Lung (tissue), 12 donors: ENCODE data around the gene RGS12. TPM values are rescaled to one million over a fixed set of nuclear protein-coding genes. Genes with fewer than 3 reads are reported as not detected.

Experiments used
- ATAC-seq: fragments of 200-7000 bp; cut with Tn5 transposase; one replicate; pipeline ENCODE4 v1.9.1; 2020; ENCODE audit warnings: moderate number of reproducible peaks; ENCODE audit not compliant: insufficient read depth, low FRiP score
- DNase-seq, 3 donors: peaks; one replicate each; pipeline ENCODE4 v3.0.0-alpha.2; 2013 to 2017
- H3K27ac ChIP-seq, 2 donors: one replicate each; pipeline ENCODE4 v1.5.1; 2013; ENCODE audit warnings: mild to moderate bottlenecking in 2 of 2, moderate library complexity in 2 of 2, control low read depth in 1 of 2, inconsistent platforms in 1 of 2, low read depth in 1 of 2, low read length in 1 of 2
- H3K27me3 ChIP-seq, 3 donors: one replicate each; pipeline ENCODE4 v1.5.1; 2013; ENCODE audit warnings: low read length in 2 of 3; ENCODE audit not compliant: control insufficient read depth in 3 of 3, insufficient read depth in 3 of 3
- H3K36me3 ChIP-seq, 4 donors: one replicate each; pipeline ENCODE4 v1.5.1; 2013; ENCODE audit warnings: low read length in 4 of 4, mild to moderate bottlenecking in 1 of 4, moderate library complexity in 1 of 4; ENCODE audit not compliant: control insufficient read depth in 4 of 4, insufficient read depth in 4 of 4
- H3K4me1 ChIP-seq, 5 donors: one replicate each; pipeline ENCODE4 v1.5.1; 2013; ENCODE audit warnings: low read length in 5 of 5, mild to moderate bottlenecking in 2 of 5, moderate library complexity in 1 of 5; ENCODE audit not compliant: control insufficient read depth in 5 of 5, insufficient read depth in 5 of 5
- H3K4me3 ChIP-seq: one replicate; pipeline ENCODE4 v1.5.1; 2013; ENCODE audit warnings: mild to moderate bottlenecking, control low read depth, moderate library complexity
- H3K9ac ChIP-seq, 2 donors: one replicate each; pipeline ENCODE4 v1.5.1; 2013; ENCODE audit warnings: low read length in 2 of 2, control low read depth in 1 of 2; ENCODE audit not compliant: insufficient read depth in 1 of 2
- H3K9me3 ChIP-seq, 4 donors: one replicate each; pipeline ENCODE4 v1.5.1; 2013; ENCODE audit warnings: low read length in 3 of 4, mild to moderate bottlenecking in 1 of 4, moderate library complexity in 1 of 4; ENCODE audit not compliant: control insufficient read depth in 4 of 4, insufficient read depth in 3 of 4
- WGBS, 2 donors: extraction: QIAGEN DNeasy Blood & Tissue Kit; methylation state at CpG; one replicate each; pipeline ENCODE4 v1.1.7; 2013; 5-methylcytosine and 5-hydroxymethylcytosine counted together
- polyA plus RNA-seq, 2 donors: library from polyadenylated mRNA; stranded (reverse); fragments of 200-250 nt; gene quantifications; one replicate each; pipeline ENCODE4 v1.2.1, GENCODE V29; 2013
- total RNA-seq, 2 donors: library from RNA; depleted of rRNA in 1 of 2; stranded (reverse); fragments of >200 nt in 1 of 2; gene quantifications; one replicate each; pipeline ENCODE4 v1.2.1, GENCODE V29; 2014 to 2021
- TF ChIP-seq, protein P1 (sequence below): IDR thresholded peaks from 2 replicates; pipeline ENCODE4 v1.5.1; 2012; ENCODE audit warnings: mild to moderate bottlenecking; ENCODE audit errors: control extremely low read depth, extremely low read depth
- donor health status: control.
- donor health status: control.
- donor health status: Bipolar disorder and iron deficiency.
- donor health status: healthy.
- donor health status: DM: yes; HTN: yes; CAD: no.

The RGS12 gene
- total and polyA plus RNA-seq, 4 donors = 15.4 to 76.6 (median 44.9) TPM

DNA sequence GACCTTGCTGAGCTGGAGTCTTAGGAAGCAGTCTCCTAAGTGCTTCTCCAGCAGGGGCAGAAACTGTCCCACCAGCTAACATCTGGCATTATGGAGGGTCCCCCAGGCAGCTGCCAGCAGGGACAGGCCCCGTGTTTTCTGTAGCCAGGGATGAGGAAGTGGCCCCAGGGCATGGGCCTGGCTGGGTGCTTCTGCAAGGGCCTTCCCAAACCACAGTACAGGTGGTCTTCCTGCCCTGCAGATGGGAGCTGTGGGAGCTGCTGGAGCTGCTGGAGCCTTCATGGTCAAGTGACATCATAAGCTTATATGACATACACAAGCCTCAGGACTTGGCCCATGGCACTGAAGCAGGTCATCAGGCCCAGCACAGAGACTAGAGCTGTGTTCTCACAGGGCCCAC lies 48.8 kb upstream of the RGS12 start:
- DNase-seq (no peak), ATAC-seq (no peak)
- 28 to 63% methylated on average over 1 of the region's 1 CpG for WGBS, 2 donors
- peaks cover 0 to 13% (median 7%) of the 10 kb centered on the region in 5 donors for H3K4me1 ChIP-seq
- H3K9me3 ChIP-seq = no peaks in the 10 kb centered on the region
- H3K9ac ChIP-seq = no peak overlapping the region
- no peak overlapping the region for H3K27ac ChIP-seq
- TF ChIP-seq, protein P1, sequence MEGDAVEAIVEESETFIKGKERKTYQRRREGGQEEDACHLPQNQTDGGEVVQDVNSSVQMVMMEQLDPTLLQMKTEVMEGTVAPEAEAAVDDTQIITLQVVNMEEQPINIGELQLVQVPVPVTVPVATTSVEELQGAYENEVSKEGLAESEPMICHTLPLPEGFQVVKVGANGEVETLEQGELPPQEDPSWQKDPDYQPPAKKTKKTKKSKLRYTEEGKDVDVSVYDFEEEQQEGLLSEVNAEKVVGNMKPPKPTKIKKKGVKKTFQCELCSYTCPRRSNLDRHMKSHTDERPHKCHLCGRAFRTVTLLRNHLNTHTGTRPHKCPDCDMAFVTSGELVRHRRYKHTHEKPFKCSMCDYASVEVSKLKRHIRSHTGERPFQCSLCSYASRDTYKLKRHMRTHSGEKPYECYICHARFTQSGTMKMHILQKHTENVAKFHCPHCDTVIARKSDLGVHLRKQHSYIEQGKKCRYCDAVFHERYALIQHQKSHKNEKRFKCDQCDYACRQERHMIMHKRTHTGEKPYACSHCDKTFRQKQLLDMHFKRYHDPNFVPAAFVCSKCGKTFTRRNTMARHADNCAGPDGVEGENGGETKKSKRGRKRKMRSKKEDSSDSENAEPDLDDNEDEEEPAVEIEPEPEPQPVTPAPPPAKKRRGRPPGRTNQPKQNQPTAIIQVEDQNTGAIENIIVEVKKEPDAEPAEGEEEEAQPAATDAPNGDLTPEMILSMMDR = no peak
- no peak overlapping the region for H3K4me3 ChIP-seq
- H3K36me3 ChIP-seq = peaks cover under 1 to 30% (median 9%) of the 10 kb centered on the region in 4 donors
- no peaks in the 10 kb centered on the region for H3K27me3 ChIP-seq

DNA sequence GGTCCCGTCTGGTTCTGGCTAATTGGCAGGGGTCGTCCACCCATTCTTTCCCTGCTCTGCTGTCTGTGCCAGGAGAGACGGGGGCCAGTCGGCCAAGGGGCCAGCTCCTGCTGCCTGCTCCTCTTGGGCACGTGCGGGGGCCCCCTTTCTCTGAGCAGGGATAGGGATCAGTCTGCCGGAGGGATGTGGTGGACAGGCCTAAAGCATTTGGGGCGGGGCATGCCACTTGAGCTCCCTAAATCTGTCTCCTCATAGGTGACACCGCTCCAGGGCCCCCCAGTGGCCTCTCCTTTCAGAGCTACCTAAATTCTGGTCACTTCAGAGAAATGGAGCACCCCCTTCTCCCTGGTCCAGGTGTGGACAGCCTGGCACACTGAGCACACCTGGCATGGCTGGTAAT lies 48.1 kb upstream of the RGS12 start:
- 90 to 94% methylated on average over 9 of the region's 9 CpGs for WGBS, 2 donors
- Histone ChIP-seq H3K36me3 (peaks cover 0 to 22% (median 6%) of the 10 kb centered on the region in 4 donors), H3K9ac (no peak overlapping the region), H3K9me3 (no peaks in the 10 kb centered on the region), H3K4me1 (peaks cover 0 to 13% (median 7%) of the 10 kb centered on the region in 5 donors), H3K27ac (no peak overlapping the region), H3K4me3 (no peak overlapping the region), H3K27me3 (no peaks in the 10 kb centered on the region)
- TF ChIP-seq, protein P1 = no peak
- DNase-seq (no peak), ATAC-seq (no peak)

DNA sequence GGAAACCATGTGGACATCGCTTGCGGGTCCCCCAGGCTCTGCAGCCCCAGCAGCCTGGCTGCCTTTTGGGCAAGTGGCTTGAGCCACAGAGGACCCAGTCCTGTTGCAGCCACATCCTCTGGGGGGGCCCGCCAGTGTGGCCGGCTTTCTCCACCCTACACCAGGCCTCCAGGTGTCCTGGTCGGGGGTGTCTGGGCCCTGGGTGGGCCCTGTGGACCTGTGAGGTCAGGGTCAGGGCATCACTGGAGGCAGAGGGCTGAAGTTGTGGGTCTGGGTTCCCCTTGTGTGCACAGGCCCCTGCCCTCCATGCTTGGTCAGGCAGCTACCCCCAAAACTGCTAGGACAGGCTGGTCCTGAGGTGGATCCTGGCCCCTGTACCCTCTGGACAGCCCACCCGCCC lies 47.1 kb upstream of the RGS12 start:
- ATAC-seq = no peak
- no peak overlapping the region for H3K27ac ChIP-seq
- no peak overlapping the region for H3K9ac ChIP-seq
- H3K4me1 ChIP-seq = peaks cover 0 to 17% (median 7%) of the 10 kb centered on the region in 5 donors
- DNase-seq = no peak
- 86 to 88% methylated on average over 5 to 6 of the region's 6 CpGs for WGBS, 2 donors
- no peaks in the 10 kb centered on the region for H3K27me3 ChIP-seq
- H3K4me3 ChIP-seq = no peak overlapping the region
- TF ChIP-seq, protein P1 = no peak
- no peaks in the 10 kb centered on the region for H3K9me3 ChIP-seq
- H3K36me3 ChIP-seq = peaks cover 0 to 14% (median 2%) of the 10 kb centered on the region in 4 donors
